Activated T-cell treated with anti-CD3 and anti-CD28 coated beads for 48 hours (primary cell): ENCODE measurements around the gene NCOA4.
"Not testable (repeated sequence)": the region's sequence is repeated elsewhere in the genome, so short reads cannot be mapped to it uniquely, and the experiment has no call there.

ENCODE experiments used
- DNase-seq: peaks from one replicate; pipeline ENCODE4 v3.0.0-alpha.2; 2020; ENCODE audit warnings: low read depth

Gene NCOA4

GRCh38 chr10:46019569-46020343 lies 10.7 kb downstream of the NCOA4 start:
- no peak for DNase-seq

GRCh38 chr10:46019177-46019528 lies 11.3 kb downstream of the NCOA4 start:
- no peak for DNase-seq

GRCh38 chr10:46018453-46019176 lies 11.8 kb downstream of the NCOA4 start:
- no peak for DNase-seq

- DNase-seq, result no peak
Observed at GRCh38 chr10:46017733-46018132, 12.7 kb downstream of the NCOA4 start.

- no peak for DNase-seq
Observed at GRCh38 chr10:46016811-46017210, 13.6 kb downstream of the NCOA4 start.

GRCh38 chr10:46016190-46016589 lies 14.2 kb downstream of the NCOA4 start:
- no peak for DNase-seq

GRCh38 chr10:46014683-46015405 lies 15.6 kb downstream of the NCOA4 start:
- no peak for DNase-seq

GRCh38 chr10:46014206-46014605 lies 16.2 kb downstream of the NCOA4 start:
- DNase-seq, result no peak

GRCh38 chr10:46012746-46013145 lies 17.7 kb downstream of the NCOA4 start:
- no peak for DNase-seq

- no peak for DNase-seq
Observed at GRCh38 chr10:46006219-46006618, 24.2 kb downstream of the NCOA4 start.

- no peak for DNase-seq
Observed at GRCh38 chr10:46005383-46005782, 25.0 kb downstream of the NCOA4 start.

GRCh38 chr10:46004963-46005362 lies 25.5 kb downstream of the NCOA4 start:
- no peak for DNase-seq

GRCh38 chr10:46002916-46003693 lies 27.3 kb downstream of the NCOA4 start:
- no peak for DNase-seq

- not testable (repeated sequence) for DNase-seq
Observed at GRCh38 chr10:46002189-46002687, 28.2 kb downstream of the NCOA4 start.

- no peak for DNase-seq
Observed at GRCh38 chr10:46001187-46001756, 29.2 kb downstream of the NCOA4 start.

- DNase-seq, result no peak
Observed at GRCh38 chr10:46000538-46000937, 29.9 kb downstream of the NCOA4 start.

GRCh38 chr10:45999955-46000354 lies 30.5 kb downstream of the NCOA4 start:
- DNase-seq, result not testable (repeated sequence)

- DNase-seq, result no peak
Observed at GRCh38 chr10:45997994-45998763, 32.2 kb downstream of the NCOA4 start.

GRCh38 chr10:45997557-45997956 lies 32.9 kb downstream of the NCOA4 start:
- no peak for DNase-seq

- DNase-seq, result not testable (repeated sequence)
Observed at GRCh38 chr10:45985590-45985989, 44.8 kb downstream of the NCOA4 start.

GRCh38 chr10:45984473-45984872 lies 46.0 kb downstream of the NCOA4 start:
- DNase-seq, result not testable (repeated sequence)
